ENCODE measurements around the gene MYH14. TPM values are rescaled to one million over a fixed set of nuclear protein-coding genes. Genes with fewer than 3 reads are reported as not detected.

MYH14 gene
- total RNA-seq, 6 donors from 2014 or later, result 145 to 351 (median 208) TPM

DNA sequence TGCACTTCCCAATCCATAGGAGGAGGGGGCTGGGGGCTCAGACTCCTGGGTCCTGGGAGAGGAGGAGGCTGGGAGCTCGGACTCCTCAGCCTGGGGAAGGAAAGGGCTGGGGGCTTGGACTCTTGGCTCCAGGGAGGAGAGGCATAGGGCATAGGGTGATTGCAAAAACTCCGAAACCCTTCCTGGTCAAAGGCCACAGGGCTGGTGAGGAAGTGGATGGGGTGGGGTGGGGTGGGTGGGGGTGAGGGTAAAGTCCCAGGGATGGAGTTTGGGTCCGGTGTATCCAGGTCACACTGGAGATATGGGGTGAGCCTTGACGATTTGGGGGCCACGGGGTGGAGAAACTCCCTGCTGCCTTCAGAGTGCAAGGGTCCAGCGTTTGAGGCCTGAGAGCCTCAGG, 2.8 kb downstream of the MYH14 start:
- peaks cover 6 to 28% (median 16%) of the 10 kb centered on the region in 4 donors for H3K4me1 ChIP-seq
- ATAC-seq (ENCODE audit: low FRiP score in 2 of 2), result no peak
- H3K36me3 ChIP-seq, result peaks cover 0 to 5% (median 1%) of the 10 kb centered on the region in 4 donors
- no peak for DNase-seq
- H3K27me3 ChIP-seq, result peaks cover 0 to 6% (median 3%) of the 10 kb centered on the region in 4 donors
- H3K9me3 ChIP-seq, result no peaks in the 10 kb centered on the region
- peak overlapping the region in 3 of 4 donors; percentile 40 to 55 (median 48) for H3K4me3 ChIP-seq
- TF ChIP-seq POLR2AphosphoS5 (IDR thresholded peaks at IDR 0.05), result no peak
- no peak for TF ChIP-seq POLR2A (IDR thresholded peaks at IDR 0.05)
- no peak for TF ChIP-seq EP300 (IDR thresholded peaks at IDR 0.05)
- TF ChIP-seq CTCF (IDR thresholded peaks at IDR 0.05), result no peak
- H3K27ac ChIP-seq, result peak overlapping the region; percentile 82 to 89 (median 86)
- 38 to 59% methylated on average over 4 to 6 of the region's 6 CpGs for WGBS, 2 donors

GRCh38 chr19:50207730-50208129, 4.3 kb downstream of the MYH14 start:
- Histone ChIP-seq H3K27ac (peak overlapping the region in 1 of 4 donors; percentile 82), H3K4me3 (no peak overlapping the region), H3K36me3 (peaks cover 0 to 10% (median 1%) of the 10 kb centered on the region in 4 donors), H3K27me3 (peaks cover 0 to 6% (median 3%) of the 10 kb centered on the region in 4 donors), H3K4me1 (peaks cover 6 to 28% (median 15%) of the 10 kb centered on the region in 4 donors), H3K9me3 (no peaks in the 10 kb centered on the region)
- 62 to 67% methylated on average over 2 of the region's 2 CpGs for WGBS, 2 donors
- TF ChIP-seq POLR2AphosphoS5 (IDR thresholded peaks at IDR 0.05) (no peak), POLR2A (IDR thresholded peaks at IDR 0.05) (no peak), EP300 (IDR thresholded peaks at IDR 0.05) (no peak), CTCF (IDR thresholded peaks at IDR 0.05) (no peak)
- ATAC-seq (ENCODE audit: low FRiP score in 2 of 2), result no peak
- DNase-seq, result no peak

DNA sequence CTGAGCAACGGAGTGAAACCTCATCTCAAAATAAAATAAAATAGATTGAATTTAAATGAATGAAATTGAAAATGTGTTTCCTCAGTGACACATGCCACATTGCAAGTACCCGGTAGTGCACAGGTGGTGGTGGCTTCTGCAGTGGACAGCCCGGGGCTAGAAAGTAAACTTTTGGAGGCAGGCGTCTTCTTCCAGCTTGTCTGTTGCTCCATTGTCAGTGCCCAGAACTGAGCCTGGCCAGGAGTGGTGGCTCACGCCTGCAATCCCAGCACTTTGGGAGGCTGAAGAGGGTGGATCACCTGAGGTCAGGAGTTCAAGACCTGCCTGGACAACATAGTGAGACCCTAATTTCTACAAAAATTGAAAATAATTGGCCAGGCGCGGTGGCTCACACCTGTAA, 5.7 kb downstream of the MYH14 start:
- Histone ChIP-seq H3K27me3 (no peaks in the 10 kb centered on the region), H3K4me3 (no peak overlapping the region), H3K36me3 (peaks cover 0 to 10% (median 1%) of the 10 kb centered on the region in 4 donors), H3K4me1 (peaks cover 0 to 20% (median 7%) of the 10 kb centered on the region in 4 donors), H3K27ac (no peak overlapping the region), H3K9me3 (no peaks in the 10 kb centered on the region)
- DNase-seq (no peak), ATAC-seq (ENCODE audit: low FRiP score in 2 of 2) (no peak)
- TF ChIP-seq CTCF (IDR thresholded peaks at IDR 0.05) (no peak), POLR2AphosphoS5 (IDR thresholded peaks at IDR 0.05) (no peak), EP300 (IDR thresholded peaks at IDR 0.05) (no peak), POLR2A (IDR thresholded peaks at IDR 0.05) (no peak)
- 83 to 87% methylated on average over 7 of the region's 7 CpGs for WGBS, 2 donors

DNA sequence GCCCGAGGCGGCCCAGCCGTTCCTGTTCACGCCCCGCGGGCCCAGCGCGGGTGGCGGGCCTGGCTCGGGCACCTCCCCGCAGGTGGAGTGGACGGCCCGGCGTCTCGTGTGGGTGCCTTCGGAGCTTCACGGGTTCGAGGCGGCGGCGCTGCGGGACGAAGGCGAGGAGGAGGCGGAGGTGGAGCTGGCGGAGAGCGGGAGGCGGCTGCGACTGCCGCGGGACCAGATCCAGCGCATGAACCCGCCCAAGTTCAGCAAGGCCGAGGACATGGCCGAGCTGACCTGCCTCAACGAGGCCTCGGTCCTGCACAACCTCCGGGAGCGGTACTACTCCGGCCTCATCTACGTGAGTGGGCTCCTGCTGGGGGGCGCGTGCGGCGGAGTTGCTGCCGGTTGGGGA, 7.0 kb downstream of the MYH14 start:
- TF ChIP-seq EP300 (IDR thresholded peaks at IDR 0.05), result no peak
- no peak for TF ChIP-seq POLR2A (IDR thresholded peaks at IDR 0.05)
- no peak for TF ChIP-seq CTCF (IDR thresholded peaks at IDR 0.05)
- no peak for TF ChIP-seq POLR2AphosphoS5 (IDR thresholded peaks at IDR 0.05)
- DNase-seq (peak in 1 of 2 donors; percentile 85), ATAC-seq (ENCODE audit: low FRiP score in 2 of 2) (no peak)
- Histone ChIP-seq H3K36me3 (peaks cover 0 to 10% (median 1%) of the 10 kb centered on the region in 4 donors), H3K4me1 (peaks cover 0 to 17% (median 7%) of the 10 kb centered on the region in 4 donors), H3K27me3 (no peaks in the 10 kb centered on the region), H3K4me3 (no peak overlapping the region), H3K27ac (no peak overlapping the region), H3K9me3 (no peaks in the 10 kb centered on the region)
- WGBS, 2 donors, result 94% methylated on average over 37 of the region's 46 CpGs; no CpG with 5 or more reads in 1 of the 2 donors

DNA sequence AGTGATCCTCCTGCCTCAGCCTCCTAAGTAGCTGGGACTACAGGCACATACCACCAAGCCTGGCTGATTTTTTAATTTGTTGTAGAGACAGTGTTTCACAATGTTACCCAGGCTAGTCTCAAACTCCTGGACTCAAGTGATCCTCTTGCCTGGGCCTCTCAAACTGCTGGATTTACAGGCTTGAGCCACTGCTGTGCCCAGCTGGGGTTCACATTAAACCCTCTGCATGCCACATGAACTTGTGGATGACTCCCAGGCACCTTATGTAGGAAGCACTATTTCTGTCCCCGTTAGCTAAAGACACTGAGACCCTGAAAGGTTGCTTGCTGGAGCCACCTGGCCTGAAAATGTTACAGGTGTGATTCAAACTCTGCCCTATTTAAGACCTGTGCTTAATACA, 10.5 kb downstream of the MYH14 start:
- WGBS, 2 donors, result 91% methylated on average over 1 of the region's 1 CpG; no CpG with 5 or more reads in 1 of the 2 donors
- Histone ChIP-seq H3K4me1 (peaks cover 0 to 13% (median 8%) of the 10 kb centered on the region in 4 donors), H3K4me3 (no peak overlapping the region), H3K27me3 (no peaks in the 10 kb centered on the region), H3K36me3 (peaks cover 0 to 17% (median 4%) of the 10 kb centered on the region in 4 donors), H3K9me3 (no peaks in the 10 kb centered on the region), H3K27ac (peak overlapping the region; percentile 79 to 85 (median 83))
- ATAC-seq (ENCODE audit: low FRiP score in 2 of 2) (no peak), DNase-seq (no peak)
- TF ChIP-seq POLR2AphosphoS5 (IDR thresholded peaks at IDR 0.05) (no peak), CTCF (IDR thresholded peaks at IDR 0.05) (no peak), POLR2A (IDR thresholded peaks at IDR 0.05) (no peak), EP300 (IDR thresholded peaks at IDR 0.05) (no peak)
